ENCODE results near the gene ATAD2B.

- TF ChIP-seq POLR2A (IDR thresholded peaks at IDR 0.05; ENCODE audit: low read length) (no peak), GATA1 (IDR thresholded peaks at IDR 0.05; ENCODE audit: low read depth, low read length) (no peak)
These were observed 170.2 kb downstream of the ATAD2B start for GRCh38 chr2:23756593-23757292.

All from erythroblast (primary cell).